Tibial artery (tissue), 4 donors: ENCODE results near the gene GFRA3.

ENCODE experiments used
- DNase-seq, 2 donors: peaks; one replicate each; pipeline ENCODE4 v3.0.0-alpha.2; 2019
- H3K27ac ChIP-seq, 2 donors: fragments of 200-600 bp; sonication (generic) in 1 of 2; 1 replicate in 1 of 2; 2 replicates in 1 of 2; pipeline ENCODE4 v1.5.1; 2018 to 2019; ENCODE audit warnings: mild to moderate bottlenecking in 1 of 2
- H3K27me3 ChIP-seq, 2 donors: fragments of 200-600 bp; sonication (generic) in 1 of 2; one replicate each; pipeline versions ENCODE4 v1.5.1 to v1.6.0; 2016 to 2019
- H3K36me3 ChIP-seq, 3 donors: fragments of 200-600 bp; sonication (generic) in 2 of 3; one replicate each; pipeline ENCODE4 v1.5.1; 2016 to 2019; ENCODE audit warnings: mild to moderate bottlenecking in 2 of 3
- H3K4me1 ChIP-seq, 4 donors: fragments of 200-600 bp; sonication (generic) in 2 of 4; 1 replicate in 3 of 4; 2 replicates in 1 of 4; pipeline ENCODE4 v1.5.1; 2016 to 2019
- H3K4me3 ChIP-seq, 2 donors: fragments of 200-600 bp; sonication (generic) in 1 of 2; 1 replicate in 1 of 2; 2 replicates in 1 of 2; pipeline ENCODE4 v1.5.1; 2018 to 2019; ENCODE audit warnings: mild to moderate bottlenecking in 2 of 2
- H3K9me3 ChIP-seq, 3 donors: fragments of 200-600 bp; sonication (generic) in 1 of 3; one replicate each; pipeline ENCODE4 v1.5.1; 2016 to 2019
- intact Hi-C: fragments of 100-400 bp; cut with DNase I; formaldehyde crosslinking; loops from one replicate; pipeline ENCODE4 v1.15.0; 2023; ENCODE audit warnings: low total_unique reads
- TF ChIP-seq, protein P1 (sequence below), 2 experiments: fragments of 200-600 bp in 1 of 2; fragments of 450-650 bp in 1 of 2; IDR thresholded peaks; one replicate each; pipeline ENCODE4 v1.5.1; 2017 to 2019; ENCODE audit warnings: antibody characterized with exemption in 2 of 2, mild to moderate bottlenecking in 1 of 2, moderate library complexity in 1 of 2

Gene GFRA3

DNA sequence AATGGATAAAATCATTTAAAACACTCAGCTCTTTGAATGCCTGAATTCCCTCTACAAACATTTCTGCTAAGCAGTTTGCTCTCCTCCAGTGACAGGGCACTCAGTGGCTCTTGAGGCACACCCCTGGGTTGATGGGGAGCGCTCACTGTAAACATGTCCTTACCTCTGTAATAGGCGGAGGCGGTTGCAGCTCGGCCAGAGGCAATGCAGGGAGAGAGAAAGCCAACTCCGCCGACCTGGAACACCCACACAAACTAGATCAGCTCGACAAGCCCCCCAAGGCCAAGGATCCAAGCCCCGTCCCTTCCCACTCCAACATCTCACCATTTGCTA is 61.6 kb downstream of the GFRA3 start:
- Histone ChIP-seq H3K9me3 (no peaks in the 10 kb centered on the region), H3K27me3 (no peaks in the 10 kb centered on the region), H3K27ac (peak overlapping the region; percentile 84 to 86), H3K36me3 (peaks cover 0 to 8% (median 0%) of the 10 kb centered on the region in 3 donors), H3K4me3 (peak overlapping the region; percentile 95), H3K4me1 (peaks cover 0 to 32% (median 21%) of the 10 kb centered on the region in 4 donors)
- no peak for DNase-seq
- intact Hi-C loops: no loop called here
- TF ChIP-seq, protein P1, sequence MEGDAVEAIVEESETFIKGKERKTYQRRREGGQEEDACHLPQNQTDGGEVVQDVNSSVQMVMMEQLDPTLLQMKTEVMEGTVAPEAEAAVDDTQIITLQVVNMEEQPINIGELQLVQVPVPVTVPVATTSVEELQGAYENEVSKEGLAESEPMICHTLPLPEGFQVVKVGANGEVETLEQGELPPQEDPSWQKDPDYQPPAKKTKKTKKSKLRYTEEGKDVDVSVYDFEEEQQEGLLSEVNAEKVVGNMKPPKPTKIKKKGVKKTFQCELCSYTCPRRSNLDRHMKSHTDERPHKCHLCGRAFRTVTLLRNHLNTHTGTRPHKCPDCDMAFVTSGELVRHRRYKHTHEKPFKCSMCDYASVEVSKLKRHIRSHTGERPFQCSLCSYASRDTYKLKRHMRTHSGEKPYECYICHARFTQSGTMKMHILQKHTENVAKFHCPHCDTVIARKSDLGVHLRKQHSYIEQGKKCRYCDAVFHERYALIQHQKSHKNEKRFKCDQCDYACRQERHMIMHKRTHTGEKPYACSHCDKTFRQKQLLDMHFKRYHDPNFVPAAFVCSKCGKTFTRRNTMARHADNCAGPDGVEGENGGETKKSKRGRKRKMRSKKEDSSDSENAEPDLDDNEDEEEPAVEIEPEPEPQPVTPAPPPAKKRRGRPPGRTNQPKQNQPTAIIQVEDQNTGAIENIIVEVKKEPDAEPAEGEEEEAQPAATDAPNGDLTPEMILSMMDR (IDR thresholded peaks at IDR 0.05): no peak

DNA sequence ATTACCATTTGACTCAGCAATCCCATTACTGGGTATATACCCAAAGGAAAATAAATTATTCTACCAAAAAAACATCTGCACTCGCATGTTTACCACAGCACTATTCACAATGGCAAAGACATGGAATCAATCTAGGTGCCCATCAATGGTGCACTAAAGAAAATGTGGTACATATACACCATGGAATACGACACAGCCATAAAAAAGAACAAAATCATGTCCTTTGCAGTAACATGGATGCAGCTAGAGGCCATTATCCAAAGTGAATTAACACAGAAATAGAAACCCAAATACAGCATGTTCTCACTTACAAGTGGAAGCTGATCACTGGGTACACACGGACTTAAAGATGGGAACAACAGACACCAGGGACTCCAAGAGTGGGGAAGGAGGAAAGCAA is 63.4 kb downstream of the GFRA3 start:
- intact Hi-C loops: no loop called here
- H3K4me1 ChIP-seq: peaks cover 0 to 32% (median 21%) of the 10 kb centered on the region in 4 donors

More for the DNA sequence above, 63.4 kb downstream of the GFRA3 start:
- H3K27me3 ChIP-seq: no peaks in the 10 kb centered on the region
- TF ChIP-seq, protein P1 (IDR thresholded peaks at IDR 0.05): no peak
- no peak for DNase-seq
- no peak overlapping the region for H3K4me3 ChIP-seq
- H3K27ac ChIP-seq: no peak overlapping the region
- no peaks in the 10 kb centered on the region for H3K9me3 ChIP-seq
- H3K36me3 ChIP-seq: peaks cover 0 to 14% (median 0%) of the 10 kb centered on the region in 3 donors
